Stomach (tissue), 9 donors: Measurements from ENCODE around the gene POLD4. TPM values are rescaled to one million over a fixed set of nuclear protein-coding genes. Genes with fewer than 3 reads are reported as not detected.
A peak's percentile ranks its signal among the peaks of the same experiment; 100 is the strongest.

ENCODE experiments used
- DNase-seq, 2 donors: peaks; one replicate each; pipeline versions ENCODE4 v3.0.0 to v3.0.0-alpha.2; 2013 to 2019
- H3K27ac ChIP-seq, 5 donors: fragments of 200-600 bp in 4 of 5; sonication (generic) in 4 of 5; one replicate each; pipeline ENCODE4 v1.5.1; 2013 to 2019; ENCODE audit warnings: mild to moderate bottlenecking in 1 of 5, moderate library complexity in 1 of 5
- H3K27me3 ChIP-seq, 3 donors: fragments of 200-600 bp; sonication (generic); one replicate each; pipeline ENCODE4 v1.5.1; 2017 to 2019; ENCODE audit warnings: mixed run types in 1 of 3
- H3K36me3 ChIP-seq, 4 donors: fragments of 200-600 bp; sonication (generic); 1 replicate in 3 of 4; 2 replicates in 1 of 4; pipeline ENCODE4 v1.5.1; 2016 to 2019
- H3K4me1 ChIP-seq, 4 donors: fragments of 200-600 bp; sonication (generic); one replicate each; pipeline ENCODE4 v1.5.1; 2016 to 2019
- H3K4me3 ChIP-seq, 4 donors: fragments of 200-600 bp; sonication (generic) in 3 of 4; one replicate each; pipeline ENCODE4 v1.5.1; 2016 to 2019; ENCODE audit warnings: mild to moderate bottlenecking in 1 of 4
- H3K9me3 ChIP-seq, 4 donors: fragments of 200-600 bp; sonication (generic); one replicate each; pipeline ENCODE4 v1.5.1; 2016 to 2019
- CTCF ChIP-seq, 7 experiments: fragments of 450-650 bp in 4 of 7; fragments of 200-600 bp in 3 of 7; sonication (generic) in 3 of 7; IDR thresholded peaks; one replicate each; pipeline ENCODE4 v1.5.1; 2016 to 2019; ENCODE audit warnings: antibody characterized with exemption in 7 of 7, control low read depth in 2 of 7, mild to moderate bottlenecking in 1 of 7
- EP300 ChIP-seq: sonication (generic); formaldehyde crosslinking; IDR thresholded peaks from one replicate; pipeline ENCODE4 v1.6.1; 2017; ENCODE audit warnings: antibody characterized with exemption
- POLR2A ChIP-seq, 4 donors: fragments of 450-650 bp; IDR thresholded peaks; one replicate each; pipeline ENCODE4 v1.6.1; 2016; ENCODE audit warnings: antibody characterized with exemption in 4 of 4, control low read depth in 2 of 4, mild to moderate bottlenecking in 1 of 4, moderate library complexity in 1 of 4
- POLR2AphosphoS5 ChIP-seq, 3 donors: sonication (generic); formaldehyde crosslinking; IDR thresholded peaks; one replicate each; pipeline ENCODE4 v1.6.1; 2016; ENCODE audit warnings: antibody characterized with exemption in 3 of 3
- WGBS, 5 donors: extraction: QIAGEN DNeasy Blood & Tissue Kit in 3 of 5; methylation state at CpG; one replicate each; pipeline versions ENCODE4 v1.1.5 to v1.1.7; 2013 to 2018; 5-methylcytosine and 5-hydroxymethylcytosine counted together
- intact Hi-C: fragments of 100-400 bp; cut with DNase I; formaldehyde crosslinking; loops from one replicate; pipeline ENCODE4 v1.15.1; 2023; ENCODE audit warnings: low total_unique reads
- polyA plus RNA-seq, 3 donors: library from polyadenylated mRNA; stranded (reverse); fragments of 200-250 nt; gene quantifications; one replicate each; pipeline ENCODE4 v1.2.3, GENCODE V29; 2013
- total RNA-seq, 5 donors: library from RNA; depleted of rRNA; stranded (reverse); fragments of >200 nt; gene quantifications; one replicate each; pipeline versions ENCODE4 v1.1.0 to v1.2.3, GENCODE V29; 2014 to 2016
- donor health status: healthy with polysubstance abuse.
- donor health status: Bipolar disorder and iron deficiency.
- donor health status: healthy.

POLD4 gene
- total and polyA plus RNA-seq, 8 donors, result 13.8 to 316 (median 109) TPM

DNA sequence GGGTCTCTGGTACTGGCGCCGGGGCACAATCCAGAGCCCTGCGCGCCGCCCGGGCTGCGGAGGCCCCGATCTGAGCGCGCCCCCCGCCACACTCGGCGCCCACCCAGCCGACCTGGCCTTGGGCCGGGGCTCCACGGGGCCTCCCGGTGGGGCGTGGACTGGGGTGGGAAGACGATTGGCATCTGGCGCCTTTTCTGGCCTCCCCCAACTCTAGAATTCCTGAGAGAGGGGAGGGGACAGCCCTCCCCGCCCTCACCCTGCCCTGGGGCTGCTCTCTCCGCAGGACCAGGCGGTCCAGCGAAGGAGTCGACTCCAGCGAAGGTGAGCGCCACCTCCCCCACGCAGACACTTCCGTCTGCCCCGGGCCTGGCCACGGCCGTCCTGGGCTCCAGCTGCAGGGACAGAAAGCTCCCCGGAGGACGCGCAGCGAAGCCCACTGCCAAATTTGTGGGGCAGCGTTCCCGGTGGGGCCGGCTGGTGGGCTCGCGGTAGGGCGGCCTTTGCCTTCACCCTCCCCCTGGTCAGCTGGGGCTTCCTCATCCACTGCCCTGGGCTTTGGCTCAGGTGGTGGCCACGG is 49.4 kb downstream of the POLD4 start:
- 2 to 5% (median 4%) methylated on average over 18 to 43 of the region's 43 CpGs for WGBS, 5 donors
- peaks cover 32 to 60% (median 52%) of the 10 kb centered on the region in 4 donors for H3K36me3 ChIP-seq
- H3K27ac ChIP-seq, result peak overlapping the region; percentile 86 to 96 (median 89)
- no peak for TF ChIP-seq CTCF (IDR thresholded peaks at IDR 0.05)
- no peak for TF ChIP-seq POLR2AphosphoS5 (IDR thresholded peaks at IDR 0.05)
- TF ChIP-seq POLR2A (IDR thresholded peaks at IDR 0.05), result no peak
- TF ChIP-seq EP300, result no peak
- H3K27me3 ChIP-seq, result no peaks in the 10 kb centered on the region
- no peaks in the 10 kb centered on the region for H3K9me3 ChIP-seq
- intact Hi-C loops, result no loop called here
- DNase-seq, result peak; percentile 57 to 69
- peak overlapping the region; percentile 75 to 94 (median 92) for H3K4me3 ChIP-seq
- peaks cover 26 to 38% (median 36%) of the 10 kb centered on the region in 4 donors for H3K4me1 ChIP-seq

DNA sequence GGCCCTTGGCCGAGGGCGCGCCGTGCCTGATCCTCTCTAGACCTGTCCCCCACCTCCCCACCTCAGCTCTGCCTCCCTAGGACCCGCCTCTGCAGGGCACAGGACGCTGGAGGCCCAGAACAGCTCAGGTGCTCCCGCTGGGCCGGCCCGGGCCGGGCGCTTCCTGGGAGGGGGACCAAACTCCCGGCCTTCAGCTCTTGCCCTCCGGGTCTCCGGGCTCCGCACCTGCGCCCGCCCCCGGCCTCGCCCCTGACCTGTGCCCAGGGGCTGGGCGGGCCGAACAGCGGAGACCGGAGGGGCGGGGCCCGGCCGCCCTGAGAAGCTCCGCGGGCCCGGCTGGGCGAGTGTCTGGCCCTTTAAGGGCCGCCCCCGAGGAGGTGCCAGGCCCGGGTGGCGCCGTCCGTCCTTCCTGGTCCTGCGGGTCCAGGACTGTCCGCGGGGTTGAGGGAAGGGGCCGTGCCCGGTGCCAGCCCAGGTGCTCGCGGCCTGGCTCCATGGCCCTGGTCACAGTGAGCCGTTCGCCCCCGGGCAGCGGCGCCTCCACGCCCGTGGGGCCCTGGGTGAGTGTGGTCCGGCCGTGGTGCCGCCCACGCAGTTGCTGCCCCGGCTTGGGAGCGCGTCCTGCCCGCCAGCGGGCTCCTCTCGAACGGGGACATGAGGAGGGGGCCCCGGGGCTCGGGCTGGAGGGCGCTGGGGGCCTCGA is 50.1 kb downstream of the POLD4 start, which contains the start of gene SSH3:
TSS of gene SSH3 (plus strand) at position 399 of the 703 bp plus-strand sequence. CDS start at position 495, 96 bp downstream.
- Histone ChIP-seq H3K4me3 (peak within 1 kb of the TSS; percentile 75 to 94 (median 92)), H3K27ac (peak within 1 kb of the TSS; percentile 86 to 96 (median 89)), H3K4me1 (peaks cover 26 to 42% (median 36%) of the 10 kb centered on the region in 4 donors), H3K36me3 (peaks cover 29 to 60% (median 52%) of the 10 kb centered on the region in 4 donors), H3K27me3 (no peaks in the 10 kb centered on the region), H3K9me3 (no peaks in the 10 kb centered on the region)
- TF ChIP-seq EP300 (no peak), POLR2AphosphoS5 (IDR thresholded peaks at IDR 0.05) (peak in 2 of 3 donors; percentile 83 to 84), POLR2A (IDR thresholded peaks at IDR 0.05) (no peak), CTCF (IDR thresholded peaks at IDR 0.05) (no peak)
- 0 to 1% (median 0%) methylated on average over 4 to 65 of the region's 65 CpGs for WGBS, 5 donors
- peak; percentile 91 for DNase-seq
- intact Hi-C loops, result no loop called here

DNA sequence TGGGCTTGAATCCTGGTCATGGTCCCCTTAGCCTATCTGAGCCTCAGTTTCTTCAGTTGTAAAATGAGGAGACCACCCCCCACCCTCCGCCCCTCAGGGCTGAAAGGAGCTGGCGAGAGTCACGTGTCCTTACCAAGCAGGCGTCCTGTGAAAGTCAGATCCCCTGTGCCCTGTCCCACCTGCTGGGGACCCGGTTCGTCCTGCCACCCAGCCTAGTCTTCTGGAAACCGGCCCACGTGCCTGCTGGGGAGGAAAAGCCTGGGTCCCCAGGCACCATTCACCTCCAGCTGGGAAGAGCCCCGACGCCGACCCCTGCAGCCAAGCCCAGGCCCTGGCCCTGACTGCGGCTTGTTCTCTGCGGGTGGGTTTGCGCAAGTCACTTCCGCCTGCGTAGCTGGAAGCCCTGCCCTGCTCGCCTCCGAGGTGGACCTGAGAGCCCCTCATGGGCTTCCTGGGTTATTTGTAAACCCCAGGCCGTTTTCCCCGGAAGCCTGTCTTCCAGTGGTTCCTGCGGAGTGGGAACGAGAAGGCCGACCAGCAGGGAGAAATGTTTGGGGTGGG is 50.7 kb downstream of the POLD4 start:
- peak; percentile 62 to 76 for DNase-seq
- Histone ChIP-seq H3K27me3 (no peaks in the 10 kb centered on the region), H3K27ac (peak overlapping the region; percentile 86 to 96 (median 89)), H3K4me1 (peaks cover 26 to 45% (median 36%) of the 10 kb centered on the region in 4 donors), H3K4me3 (peak overlapping the region; percentile 75 to 94 (median 92)), H3K9me3 (no peaks in the 10 kb centered on the region), H3K36me3 (peaks cover 28 to 60% (median 50%) of the 10 kb centered on the region in 4 donors)
- intact Hi-C loops, result no loop called here
- TF ChIP-seq CTCF (IDR thresholded peaks at IDR 0.05) (no peak), POLR2AphosphoS5 (IDR thresholded peaks at IDR 0.05) (no peak), EP300 (no peak), POLR2A (IDR thresholded peaks at IDR 0.05) (no peak)
- WGBS, 5 donors, result 8 to 21% (median 12%) methylated on average over 6 to 23 of the region's 23 CpGs

DNA sequence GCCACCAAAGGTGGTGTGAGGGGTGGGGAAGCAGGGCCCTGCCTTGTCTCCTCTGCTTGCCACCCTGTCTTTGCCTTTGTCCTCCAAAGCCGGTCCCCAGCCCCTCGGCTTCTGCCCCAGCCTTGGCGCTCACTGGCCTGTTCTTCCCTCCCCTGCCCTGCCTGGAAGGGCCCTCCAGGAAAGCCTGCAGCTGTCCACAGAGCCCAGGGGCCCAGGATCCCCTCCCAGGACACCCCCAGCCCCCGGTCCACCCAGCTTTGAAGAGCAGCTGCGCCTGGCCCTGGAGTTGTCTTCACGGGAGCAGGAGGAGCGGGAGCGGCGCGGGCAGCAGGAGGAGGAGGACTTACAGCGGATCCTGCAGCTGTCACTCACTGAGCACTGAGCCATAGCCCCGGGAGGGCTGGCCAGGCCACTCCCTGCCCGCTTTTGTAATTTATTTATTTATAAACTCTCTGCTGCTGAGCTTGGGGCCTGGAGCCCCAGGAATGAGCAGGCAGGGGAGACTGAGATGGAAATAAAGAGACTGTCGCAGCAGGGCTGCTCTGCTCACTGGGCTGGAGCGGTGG is 51.3 kb downstream of the POLD4 start:
- 21 to 54% (median 29%) methylated on average over 15 of the region's 15 CpGs for WGBS, 5 donors
- intact Hi-C loops, result no loop called here
- Histone ChIP-seq H3K36me3 (peaks cover 28 to 60% (median 47%) of the 10 kb centered on the region in 4 donors), H3K9me3 (no peaks in the 10 kb centered on the region), H3K27me3 (no peaks in the 10 kb centered on the region), H3K27ac (peak overlapping the region; percentile 86 to 96 (median 89)), H3K4me1 (peaks cover 26 to 45% (median 36%) of the 10 kb centered on the region in 4 donors), H3K4me3 (peak overlapping the region; percentile 75 to 94 (median 92))
- TF ChIP-seq EP300, result no peak
- no peak for TF ChIP-seq CTCF (IDR thresholded peaks at IDR 0.05)
- peak in 2 of 3 donors; percentile 9 to 19 for TF ChIP-seq POLR2AphosphoS5 (IDR thresholded peaks at IDR 0.05)
- TF ChIP-seq POLR2A (IDR thresholded peaks at IDR 0.05), result no peak
- peak; percentile 67 to 86 for DNase-seq
